Measurements from ENCODE around the gene AIFM3. TPM values are rescaled to one million over a fixed set of nuclear protein-coding genes. Genes with fewer than 3 reads are reported as not detected.

The AIFM3 gene
- total and polyA plus RNA-seq, 11 donors: 0.25 to 3.0 (median 0.49) TPM; not detected in 2

GRCh38 chr22:20974336-20974955 lies 7.4 kb downstream of the AIFM3 start:
- Histone ChIP-seq H3K27ac (no peak overlapping the region), H3K9me3 (peaks cover 0 to 13% (median 2%) of the 10 kb centered on the region in 12 donors), H3K36me3 (no peaks in the 10 kb centered on the region), H3K27me3 (peaks cover 0 to 3% (median 0%) of the 10 kb centered on the region in 9 donors), H3K4me1 (peaks cover 0 to 19% (median under 1%) of the 10 kb centered on the region in 12 donors), H3K4me3 (no peak overlapping the region)
- 76 to 81% (median 78%) methylated on average over 16 of the region's 16 CpGs for WGBS, 4 donors
- DNase-seq (no peak), ATAC-seq (no peak)
- TF ChIP-seq POLR2A (IDR thresholded peaks at IDR 0.05): no peak
- no peak for TF ChIP-seq CTCF (IDR thresholded peaks at IDR 0.05)
- intact Hi-C loops (cut with DNase I): no loop called here

- DNase-seq (no peak), ATAC-seq (no peak)
- no peak overlapping the region for H3K27ac ChIP-seq
- 79 to 83% (median 82%) methylated on average over 13 to 14 of the region's 14 CpGs for WGBS, 4 donors
- H3K36me3 ChIP-seq: no peaks in the 10 kb centered on the region
- peaks cover 0 to 32% (median 7%) of the 10 kb centered on the region in 12 donors for H3K4me1 ChIP-seq
- peaks cover 0 to 3% (median 0%) of the 10 kb centered on the region in 9 donors for H3K27me3 ChIP-seq
- no peak overlapping the region for H3K4me3 ChIP-seq
- no peak for TF ChIP-seq CTCF (IDR thresholded peaks at IDR 0.05)
- TF ChIP-seq POLR2A (IDR thresholded peaks at IDR 0.05): no peak
- H3K9me3 ChIP-seq: peaks cover 0 to 13% (median 2%) of the 10 kb centered on the region in 12 donors
- intact Hi-C loops (cut with DNase I): no loop called here
Measured at GRCh38 chr22:20975541-20976290, 8.7 kb downstream of the AIFM3 start.

- intact Hi-C loops (cut with DNase I): no loop called here
- peaks cover 0 to 13% (median 2%) of the 10 kb centered on the region in 12 donors for H3K9me3 ChIP-seq
- 80 to 87% (median 84%) methylated on average over 23 to 24 of the region's 24 CpGs for WGBS, 4 donors
Measured at GRCh38 chr22:20976291-20976877, 9.3 kb downstream of the AIFM3 start.

More at GRCh38 chr22:20976291-20976877, 9.3 kb downstream of the AIFM3 start:
- Histone ChIP-seq H3K36me3 (no peaks in the 10 kb centered on the region), H3K4me3 (no peak overlapping the region), H3K27me3 (peaks cover 0 to 3% (median 0%) of the 10 kb centered on the region in 9 donors), H3K4me1 (peaks cover 4 to 39% (median 13%) of the 10 kb centered on the region in 12 donors), H3K27ac (no peak overlapping the region)
- no peak for TF ChIP-seq POLR2A (IDR thresholded peaks at IDR 0.05)
- TF ChIP-seq CTCF (IDR thresholded peaks at IDR 0.05): no peak
- ATAC-seq: no peak
- DNase-seq: no peak
